ENCODE data around the gene SIPA1L2.

SIPA1L2 gene

GRCh38 chr1:232593717-232594502 is 36.0 kb downstream of the SIPA1L2 start:
- DNase-seq (ENCODE audit: low read depth in 2 of 2): no peak
- no peak for TF ChIP-seq CTCF (IDR thresholded peaks at IDR 0.05; ENCODE audit: low read depth, low read length)
- no peak overlapping the region for H3K4me3 ChIP-seq (replicated peaks in 1 of 2; ENCODE audit: low read depth in 2 of 2, low read length in 2 of 2)

GRCh38 chr1:232591344-232591743 is 38.6 kb downstream of the SIPA1L2 start:
- DNase-seq (ENCODE audit: low read depth in 2 of 2): no peak
- no peak overlapping the region for H3K4me3 ChIP-seq (replicated peaks in 1 of 2; ENCODE audit: low read depth in 2 of 2, low read length in 2 of 2)
- no peak for TF ChIP-seq CTCF (IDR thresholded peaks at IDR 0.05; ENCODE audit: low read depth, low read length)

GRCh38 chr1:232590744-232591082 is 39.2 kb downstream of the SIPA1L2 start:
- H3K4me3 ChIP-seq (replicated peaks in 1 of 2; ENCODE audit: low read depth in 2 of 2, low read length in 2 of 2): no peak overlapping the region
- DNase-seq (ENCODE audit: low read depth in 2 of 2): no peak
- no peak for TF ChIP-seq CTCF (IDR thresholded peaks at IDR 0.05; ENCODE audit: low read depth, low read length)

- peak in 1 of 2 donors; percentile 80 for DNase-seq (ENCODE audit: low read depth in 2 of 2)
- no peak overlapping the region for H3K4me3 ChIP-seq (replicated peaks in 1 of 2; ENCODE audit: low read depth in 2 of 2, low read length in 2 of 2)
- TF ChIP-seq CTCF (IDR thresholded peaks at IDR 0.05; ENCODE audit: low read depth, low read length): no peak
These were observed 39.9 kb downstream of the SIPA1L2 start for GRCh38 chr1:232589812-232590743.

- H3K4me3 ChIP-seq (replicated peaks in 1 of 2; ENCODE audit: low read depth in 2 of 2, low read length in 2 of 2): no peak overlapping the region
- DNase-seq (ENCODE audit: low read depth in 2 of 2): peak in 1 of 2 donors; percentile 80
- TF ChIP-seq CTCF (IDR thresholded peaks at IDR 0.05; ENCODE audit: low read depth, low read length): no peak
These were observed 40.7 kb downstream of the SIPA1L2 start for GRCh38 chr1:232589111-232589811.

- DNase-seq (ENCODE audit: low read depth in 2 of 2): no peak
- TF ChIP-seq CTCF (IDR thresholded peaks at IDR 0.05; ENCODE audit: low read depth, low read length): no peak
- H3K4me3 ChIP-seq (replicated peaks in 1 of 2; ENCODE audit: low read depth in 2 of 2, low read length in 2 of 2): no peak overlapping the region
These were observed 42.6 kb downstream of the SIPA1L2 start for GRCh38 chr1:232587141-232588008.
